Stimulated activated CD4-positive, alpha-beta T cell treated with anti-CD3 and anti-CD28 coated beads, Interleukin-4, amount 100 ng/mL, for 4 hours (primary cell): Measurements from ENCODE around the gene FDX1.

Experiments used
- DNase-seq, 2 experiments: peaks; one replicate each; pipeline ENCODE4 v3.0.0-alpha.2; 2020

FDX1 gene

DNA sequence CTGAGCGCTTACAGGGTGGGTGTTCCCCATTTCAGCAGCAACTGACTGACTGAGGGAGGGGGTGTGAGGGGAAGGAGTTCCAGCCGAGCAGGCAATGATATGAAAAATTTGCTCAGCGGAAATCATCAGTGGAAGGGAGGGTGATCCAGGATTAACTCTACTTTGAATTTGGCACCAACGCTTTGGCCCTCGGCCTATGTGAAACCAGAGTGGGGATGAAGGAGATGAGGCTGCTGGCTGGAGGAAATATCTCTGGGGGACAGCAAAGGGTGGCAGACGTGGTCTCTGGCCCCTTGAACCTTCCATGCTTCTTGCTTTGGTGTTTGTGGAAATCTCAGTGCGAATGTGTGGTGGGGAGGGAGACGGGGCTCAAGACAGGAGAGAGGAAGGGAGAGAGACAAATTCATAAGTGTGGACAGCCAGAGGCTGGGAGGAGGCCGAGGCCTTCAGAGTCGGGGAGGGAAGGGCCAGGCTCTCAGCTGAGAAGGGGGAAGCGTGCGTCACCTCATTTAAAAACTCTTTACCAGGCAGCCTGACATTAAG, 83.6 kb downstream of the FDX1 start:
- DNase-seq: no peak

- DNase-seq: no peak
Measured at GRCh38 chr11:110513846-110514437, 84.2 kb downstream of the FDX1 start.
